GM21786 (cell line): ENCODE measurements around the gene ZNF253.
"Not testable (repeated sequence)": the region's sequence is repeated elsewhere in the genome, so short reads cannot be mapped to it uniquely, and the experiment has no call there.

Experiments
- ATAC-seq: cut with Tn5 transposase; IDR thresholded peaks from one replicate; pipeline ENCODE4 v1.9.1; 2021; ENCODE audit not compliant: unreplicated experiment

Gene ZNF253

DNA sequence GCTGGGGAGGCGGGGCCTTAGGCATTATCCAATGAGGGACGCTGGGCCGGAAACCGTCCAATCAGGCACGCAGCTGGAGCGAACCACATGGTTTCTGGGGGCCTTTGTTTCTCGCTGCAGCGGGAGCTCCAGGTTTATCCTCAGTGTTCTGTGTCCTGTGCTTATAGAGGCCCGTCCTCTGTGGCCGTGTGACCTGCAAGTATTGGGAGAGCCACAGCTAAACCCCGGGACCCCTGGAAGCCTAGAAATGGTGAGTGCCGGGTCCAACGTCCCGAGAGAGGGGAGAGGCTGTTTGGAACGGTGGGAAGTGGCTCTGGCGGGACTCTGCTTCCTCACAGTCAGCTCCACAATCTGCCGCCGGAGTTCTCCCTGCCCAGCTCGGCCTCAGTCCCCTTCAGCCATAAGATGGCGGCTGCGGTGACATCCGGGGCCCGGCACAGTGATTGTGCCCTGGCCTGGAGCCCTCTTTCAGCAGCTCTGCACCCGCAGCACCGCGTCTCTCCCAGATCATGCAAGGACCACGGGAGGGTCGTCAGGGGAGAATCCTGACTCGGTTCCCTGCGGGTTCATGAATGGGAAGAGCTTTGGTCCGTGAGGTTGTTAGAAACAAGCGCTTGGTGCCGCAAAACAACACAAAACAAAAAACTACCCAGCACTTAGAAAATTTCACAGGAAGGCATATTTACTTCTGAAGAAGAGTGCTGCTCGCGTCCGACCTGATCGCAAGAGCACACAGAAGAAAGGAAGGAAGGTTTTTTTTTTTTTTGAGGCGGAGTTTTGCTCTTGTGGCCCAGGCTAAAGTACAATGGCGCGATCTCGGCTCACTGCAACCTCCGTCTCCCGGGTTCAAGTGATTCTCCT lies at the start of gene ZNF253:
TSS of gene ZNF253 (plus strand) at position 133 of the 861 bp plus-strand sequence. CDS start at position 248, 115 bp downstream.
- peak; percentile 93 for ATAC-seq

DNA sequence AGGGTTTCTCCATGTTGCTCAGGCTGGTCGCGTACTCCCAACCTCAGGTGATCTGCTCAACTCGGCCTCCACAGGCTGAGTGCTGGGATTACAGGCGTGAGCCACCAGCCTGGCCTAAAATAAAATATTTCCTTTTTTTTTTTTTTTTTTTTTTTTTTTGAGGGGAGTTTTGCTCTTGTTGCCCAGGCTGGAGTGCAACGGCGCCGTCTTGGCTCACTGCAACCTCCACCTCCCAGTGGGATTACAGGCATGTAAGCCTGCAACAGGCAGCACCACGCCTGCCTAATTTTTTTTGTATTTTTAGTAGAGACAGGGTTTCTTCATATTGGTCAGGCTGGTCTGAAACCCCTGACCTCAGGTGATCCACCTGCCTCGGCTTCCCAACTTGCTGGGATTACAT lies 49.0 kb upstream of the ZNF253 start:
- no peak for ATAC-seq

DNA sequence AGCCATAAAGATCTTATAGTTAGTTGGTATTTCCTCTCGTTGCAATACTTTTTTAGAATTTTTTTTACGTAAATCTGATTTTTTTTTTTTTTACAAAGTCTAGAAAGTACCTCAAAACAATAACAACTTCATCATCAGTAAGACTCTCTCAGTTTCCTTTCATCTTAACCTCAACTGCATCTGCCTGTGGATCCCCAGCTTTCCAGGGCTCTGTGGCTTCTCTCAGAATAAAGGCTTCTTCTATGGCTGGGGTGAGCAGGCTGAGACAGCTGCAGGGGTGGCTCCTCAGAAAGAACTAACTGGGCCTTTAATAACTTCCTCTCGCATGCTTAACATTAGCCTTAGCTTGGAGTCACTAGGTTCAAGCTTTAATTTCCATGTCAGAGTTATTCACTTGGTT lies 48.3 kb upstream of the ZNF253 start:
- ATAC-seq = no peak

DNA sequence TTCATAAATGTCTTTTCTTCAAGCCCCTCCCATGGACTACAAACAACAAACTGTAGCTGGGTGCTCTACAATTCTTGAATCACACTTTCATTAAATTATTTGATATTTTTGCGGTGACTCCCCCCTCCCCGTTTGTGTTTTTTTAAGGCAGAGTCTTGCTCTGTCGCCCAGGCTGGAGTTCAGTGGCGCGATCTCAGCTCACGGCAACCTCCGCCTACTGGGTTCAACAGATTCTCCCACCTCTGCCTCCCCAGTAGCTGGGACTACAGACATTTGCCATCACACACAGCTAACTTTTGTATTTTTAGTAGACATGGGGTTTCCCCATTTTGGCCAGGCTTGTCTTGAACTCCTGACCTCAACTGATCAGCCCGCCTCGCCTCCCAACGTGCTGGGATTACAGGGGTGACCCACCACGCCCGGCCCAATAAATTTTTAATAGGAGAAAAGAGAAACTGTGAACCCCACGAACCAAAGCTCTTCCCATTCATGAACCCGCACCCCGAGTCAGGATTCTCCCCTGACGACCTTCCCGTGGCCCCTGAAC lies 44.8 kb upstream of the ZNF253 start:
- ATAC-seq = no peak

DNA sequence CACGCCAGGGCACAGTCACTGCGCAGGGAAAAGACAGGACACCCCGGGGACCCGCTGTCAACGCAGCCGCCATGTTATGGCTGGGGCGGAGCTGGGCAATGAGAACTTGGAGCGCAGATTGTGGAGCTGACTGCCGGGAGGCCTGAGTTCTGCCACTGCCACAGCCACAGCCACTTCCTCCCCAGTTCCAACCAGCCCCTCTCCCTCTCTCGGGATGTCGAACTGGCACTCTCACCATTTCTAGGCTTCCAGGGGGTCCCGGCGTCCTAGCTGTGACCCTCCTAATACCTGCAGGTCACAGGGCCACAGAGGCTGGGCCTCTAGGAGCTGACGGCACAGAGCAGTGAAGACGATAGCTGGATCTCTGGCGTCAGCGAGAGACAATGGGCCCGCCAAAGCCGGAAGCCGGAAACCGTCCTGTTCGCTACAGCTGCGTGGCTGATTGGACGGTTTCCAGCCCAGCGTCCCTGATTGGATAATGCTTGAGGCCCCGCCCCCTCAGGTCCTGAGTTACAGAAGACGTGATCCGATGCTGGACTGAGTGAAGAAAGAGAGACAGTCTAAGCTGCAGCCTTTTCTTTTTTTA lies 44.2 kb upstream of the ZNF253 start, which contains the start of gene ZNF506:
TSS of gene ZNF506 (minus strand) at position 385 of the 586 bp plus-strand sequence. CDS start at position 238, 147 bp downstream.
- ATAC-seq = peak; percentile 81

DNA sequence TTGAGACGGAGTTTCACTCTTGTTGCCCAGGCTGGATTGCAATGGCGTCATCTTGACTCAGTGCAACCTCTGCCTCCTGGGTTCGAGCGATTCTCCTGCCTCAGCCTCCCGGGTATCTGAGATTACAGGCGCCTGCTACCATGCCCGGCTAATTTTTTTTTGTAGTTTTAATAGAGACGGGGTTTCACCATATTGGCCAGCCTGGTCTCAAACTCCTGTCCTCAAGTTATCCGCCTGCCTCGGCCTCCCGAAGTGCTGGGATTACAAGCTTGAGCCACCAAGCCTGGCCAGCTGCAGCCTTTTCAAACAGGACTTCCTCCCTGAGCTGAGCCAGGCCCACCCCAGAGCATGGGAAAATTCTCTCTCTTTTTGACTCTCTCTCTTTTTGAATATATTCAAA lies 43.7 kb upstream of the ZNF253 start:
- peak; percentile 10 for ATAC-seq

DNA sequence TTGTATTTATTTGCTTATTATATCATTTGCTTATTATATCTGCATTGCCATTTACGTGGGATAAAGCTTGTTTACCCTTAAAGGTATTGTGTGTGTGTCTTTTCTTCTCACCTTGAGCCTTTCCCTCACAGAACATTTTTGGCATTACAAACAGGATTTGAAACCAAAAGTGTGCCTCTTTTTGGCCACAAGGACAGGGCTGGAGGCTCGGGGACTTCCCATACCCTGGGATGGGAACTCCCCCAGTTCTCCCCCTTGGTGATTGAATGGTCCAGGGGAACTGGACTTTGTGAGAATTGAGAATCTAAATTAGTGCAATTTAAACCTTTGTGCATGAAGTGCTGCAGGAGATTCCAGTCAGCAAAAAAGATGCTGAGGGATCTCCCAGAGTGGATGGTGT lies 41.8 kb upstream of the ZNF253 start:
- no peak for ATAC-seq

DNA sequence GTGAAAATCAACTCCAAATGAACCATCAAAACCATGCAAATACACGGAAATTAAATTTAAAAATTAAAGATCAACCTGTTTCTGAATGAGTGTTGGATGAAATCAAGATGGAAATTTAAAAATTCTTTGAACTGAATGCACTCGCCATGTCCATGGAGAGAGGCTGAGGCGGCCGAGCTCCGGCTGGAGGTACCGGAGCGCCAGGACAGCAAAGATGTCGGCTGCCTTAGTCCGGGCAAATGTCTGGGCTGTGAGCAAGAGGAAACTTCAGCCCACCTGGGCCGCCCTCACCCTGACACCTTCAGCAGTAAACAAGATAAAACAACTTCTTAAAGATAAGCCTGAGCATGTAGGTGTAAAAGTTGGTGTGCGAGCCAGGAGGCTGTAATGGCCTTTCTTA lies 38.8 kb upstream of the ZNF253 start:
- ATAC-seq = no peak

DNA sequence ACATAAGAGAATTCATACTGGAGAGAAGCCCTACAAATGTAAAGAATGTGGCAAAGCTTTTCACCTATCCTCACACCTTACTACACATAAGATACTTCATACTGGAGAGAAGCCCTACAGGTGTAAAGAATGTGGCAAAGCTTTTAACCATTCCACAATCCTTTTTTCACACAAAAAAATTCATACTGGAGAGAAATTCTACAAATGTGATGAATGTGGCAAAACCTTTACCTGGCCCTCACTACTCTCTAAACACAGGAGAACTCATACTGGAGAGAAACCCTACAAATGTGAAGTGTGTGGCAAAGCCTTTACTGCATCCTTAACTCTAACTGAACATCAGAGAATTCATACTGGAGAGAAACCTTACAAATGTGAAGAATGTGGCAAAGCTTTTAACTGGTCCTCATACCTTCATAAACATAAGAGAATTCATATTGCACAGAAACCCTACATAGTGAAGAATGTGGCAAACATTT lies 30.1 kb upstream of the ZNF253 start:
- ATAC-seq = no peak

DNA sequence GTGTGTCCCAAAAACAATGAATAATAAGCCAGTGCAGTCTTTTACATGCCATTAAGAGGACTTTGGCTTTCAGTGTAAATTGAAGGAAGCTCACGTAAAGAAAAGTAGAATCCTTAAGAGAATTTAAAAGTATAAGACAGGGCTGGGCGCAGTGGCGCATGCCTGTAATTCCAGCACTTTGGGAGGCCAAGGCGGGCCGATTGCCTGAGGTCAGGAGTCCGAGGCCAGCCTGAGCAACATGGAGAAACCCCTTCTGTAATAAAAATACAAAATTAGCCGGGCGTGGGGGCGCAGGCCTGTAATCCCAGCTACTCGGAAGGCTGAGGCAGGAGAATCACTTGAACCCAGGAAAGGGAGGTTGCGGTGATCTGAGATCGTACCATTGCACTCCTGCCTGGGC lies 17.9 kb upstream of the ZNF253 start:
- ATAC-seq = no peak

DNA sequence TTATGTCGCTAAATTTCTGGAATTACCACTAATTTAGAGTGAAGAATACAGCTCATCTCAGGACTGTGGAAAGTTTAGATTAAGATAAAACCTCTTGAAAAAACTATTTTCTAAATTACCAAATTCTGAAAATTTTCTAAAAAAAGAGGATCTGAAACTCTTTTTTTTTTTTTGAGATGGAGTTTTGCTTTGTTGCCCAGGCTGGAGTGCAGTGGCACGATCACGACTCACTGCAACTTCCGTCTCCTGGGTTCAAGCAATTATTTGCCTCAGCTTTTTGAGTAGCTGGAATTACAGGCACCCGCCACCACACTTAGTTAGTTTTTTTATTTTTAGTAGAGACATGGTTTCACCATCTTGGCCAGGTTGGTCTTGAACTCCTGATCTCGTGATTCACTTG lies 16.6 kb upstream of the ZNF253 start:
- no peak for ATAC-seq

DNA sequence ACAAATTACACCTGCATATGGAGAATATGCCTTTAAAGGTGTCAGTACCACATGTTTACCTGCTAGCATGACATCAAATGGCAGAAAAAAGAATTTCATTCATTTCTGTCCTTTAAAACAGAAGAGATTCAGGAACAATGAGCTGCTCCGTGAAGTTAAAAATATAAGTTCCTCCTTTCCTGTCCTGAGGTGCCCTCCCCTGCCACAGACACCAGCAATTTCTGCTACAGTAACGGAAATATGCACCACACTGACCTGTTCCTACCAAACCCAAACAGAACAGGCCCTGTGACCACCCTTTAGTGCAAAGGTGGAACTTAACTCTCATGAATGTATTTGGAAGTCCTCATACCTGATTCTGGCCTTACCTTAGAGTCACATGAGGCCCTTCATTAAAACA lies 13.9 kb upstream of the ZNF253 start:
- ATAC-seq = not testable (repeated sequence)

DNA sequence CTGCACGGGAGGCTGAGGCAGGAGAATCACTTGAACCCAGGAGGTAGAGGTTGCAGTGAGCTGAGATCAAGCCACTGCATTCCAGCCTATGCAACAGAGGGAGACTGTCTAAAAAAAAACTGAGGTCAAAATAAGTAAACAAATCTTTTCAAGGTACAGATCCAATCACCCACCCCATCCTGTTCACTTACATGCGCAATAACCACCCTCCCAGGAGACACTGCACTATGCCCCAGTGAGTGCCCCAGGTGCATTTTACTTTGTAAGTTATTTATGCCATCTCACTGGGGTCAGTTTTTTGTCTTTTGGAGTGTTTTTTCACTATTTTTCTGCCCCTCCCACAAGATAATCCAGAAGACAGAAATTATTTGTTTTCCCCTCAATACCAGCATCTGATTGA lies 6.9 kb upstream of the ZNF253 start:
- ATAC-seq = no peak

DNA sequence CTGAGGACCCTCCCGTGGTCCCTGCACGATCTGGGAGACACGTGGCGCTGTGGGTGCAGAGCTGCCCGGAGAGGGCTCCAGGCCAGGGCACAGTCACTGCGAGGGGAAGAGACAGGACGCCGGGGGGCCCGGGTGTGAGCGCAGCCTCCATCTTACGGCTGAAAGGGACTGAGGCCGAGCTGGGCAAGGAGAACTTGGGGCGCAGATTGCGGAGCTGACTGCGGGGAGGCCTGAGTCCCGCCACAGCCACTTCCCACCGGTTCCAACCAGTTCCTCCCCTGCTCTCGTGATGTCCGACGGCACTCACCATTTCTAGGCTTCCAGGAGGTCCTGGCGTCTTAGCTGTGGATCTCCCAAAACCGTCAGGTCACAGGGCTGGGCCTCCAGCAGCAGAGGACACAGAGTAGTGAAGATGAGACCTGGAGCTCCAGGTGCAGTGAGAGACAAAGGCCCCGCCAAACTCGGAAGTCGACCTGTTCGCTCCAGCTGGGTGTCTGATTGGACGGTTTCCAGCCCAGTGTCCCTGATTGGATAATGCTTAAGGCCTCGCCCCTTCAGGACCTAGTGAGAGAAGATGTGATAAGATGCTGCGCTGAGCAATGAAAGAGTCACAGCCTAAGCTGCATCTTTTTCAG lies 4.8 kb upstream of the ZNF253 start:
- ATAC-seq = no peak

DNA sequence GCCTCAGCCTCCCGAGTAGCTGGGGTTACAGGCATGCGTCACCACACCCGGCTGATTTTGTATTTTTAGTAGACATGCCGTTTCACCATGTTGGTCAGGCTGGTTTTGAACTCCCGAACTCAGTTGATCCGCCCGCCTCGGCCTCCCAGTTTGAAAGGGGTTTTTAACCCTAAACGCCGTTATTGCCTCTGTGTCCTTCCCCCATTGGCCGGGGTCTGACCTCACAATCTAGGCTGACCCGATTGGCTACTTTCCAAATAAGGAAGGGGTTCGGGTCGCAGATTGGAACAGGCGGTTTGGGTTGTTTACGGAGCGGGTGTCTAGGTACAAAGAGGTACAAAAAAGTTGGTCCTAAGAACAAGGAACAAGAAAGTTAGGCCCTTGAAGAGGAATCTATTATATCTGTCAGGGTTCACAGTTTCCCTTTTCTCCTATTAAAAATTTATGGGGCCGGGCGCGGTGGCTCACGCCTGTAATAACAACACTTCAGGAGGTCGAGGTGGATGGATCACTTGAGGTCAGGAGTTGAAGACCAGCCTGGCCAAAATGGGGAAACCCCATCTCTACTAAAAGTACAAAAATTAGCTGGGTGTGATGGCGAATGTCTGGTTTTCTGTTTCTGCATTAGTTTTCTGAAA lies 1.0 kb downstream of the ZNF253 start:
- peak; percentile 10 for ATAC-seq

DNA sequence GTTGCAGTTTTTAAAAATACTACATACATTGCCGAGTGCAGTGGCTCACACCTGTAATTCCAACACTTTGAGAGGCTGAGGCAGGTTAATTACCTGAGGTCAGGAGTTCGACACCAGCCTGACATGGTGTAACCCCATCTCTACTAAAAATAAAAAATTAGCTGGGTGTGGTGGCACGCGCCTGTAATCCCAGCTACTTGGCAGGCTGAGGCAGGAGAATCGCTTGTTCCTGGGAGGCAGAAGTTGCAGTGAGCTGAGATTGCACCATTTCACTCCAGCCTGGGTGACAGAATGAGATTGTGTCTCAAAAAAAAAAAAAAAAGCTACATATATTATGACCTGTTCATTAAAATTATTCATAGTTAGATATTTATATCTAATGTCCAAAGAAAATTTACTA lies 4.4 kb downstream of the ZNF253 start:
- ATAC-seq = not testable (repeated sequence)

DNA sequence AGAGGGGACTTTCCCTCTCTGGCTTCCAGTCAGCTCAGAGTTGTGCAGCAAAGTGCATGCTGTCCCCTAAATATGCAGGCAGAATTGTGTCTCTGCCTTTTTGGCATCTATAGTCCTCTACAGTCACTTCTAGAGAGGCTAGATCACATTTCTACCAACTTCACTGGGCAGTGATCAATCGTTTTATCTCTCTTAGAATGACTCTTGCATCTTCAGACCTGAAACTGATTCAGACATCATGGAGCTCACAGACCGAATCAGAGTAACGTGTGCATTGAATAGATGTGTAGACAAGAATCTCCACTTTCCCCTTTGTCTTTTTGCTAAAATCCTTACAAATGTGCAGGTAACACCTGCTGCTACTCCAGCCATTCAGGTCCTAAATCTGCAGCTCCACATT lies 6.2 kb downstream of the ZNF253 start:
- no peak for ATAC-seq

DNA sequence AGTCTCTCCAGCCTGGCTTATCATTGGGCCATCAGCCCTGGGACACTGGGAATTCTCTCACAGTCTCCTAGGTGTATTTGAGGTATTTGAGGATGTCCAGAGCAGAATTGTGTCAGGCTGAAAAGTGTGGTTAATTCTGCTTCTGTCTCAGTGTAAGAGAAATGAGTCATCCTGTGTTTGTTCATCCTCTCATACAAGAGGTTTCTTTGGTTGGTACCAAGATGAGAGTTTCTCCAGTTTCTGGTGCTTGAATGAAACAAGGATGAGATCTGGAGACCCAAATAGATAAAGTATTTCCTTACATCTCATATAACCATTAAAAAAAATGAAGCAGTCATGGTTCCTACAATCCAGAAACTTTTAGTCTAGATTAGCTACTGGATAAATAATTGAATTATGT lies 7.7 kb downstream of the ZNF253 start:
- ATAC-seq = no peak

DNA sequence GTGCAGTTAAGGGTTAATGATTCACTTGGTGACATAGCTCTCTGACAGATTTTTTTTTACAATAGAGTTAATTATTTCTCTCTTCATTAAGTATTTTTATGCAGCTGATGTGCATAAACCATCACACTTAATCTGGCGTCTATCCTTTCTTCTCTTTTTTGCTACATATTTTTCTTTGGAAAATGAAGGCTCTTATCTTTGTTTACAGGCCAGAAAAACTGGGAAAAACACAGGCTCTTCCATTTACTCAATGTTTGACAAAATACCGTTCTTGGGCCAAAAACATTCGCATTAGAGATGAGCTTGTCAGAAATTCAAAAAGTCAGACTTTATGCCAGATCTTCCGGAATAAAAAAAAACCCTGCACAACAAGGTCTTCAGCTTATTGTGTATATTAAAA lies 12.0 kb downstream of the ZNF253 start:
- ATAC-seq = no peak

DNA sequence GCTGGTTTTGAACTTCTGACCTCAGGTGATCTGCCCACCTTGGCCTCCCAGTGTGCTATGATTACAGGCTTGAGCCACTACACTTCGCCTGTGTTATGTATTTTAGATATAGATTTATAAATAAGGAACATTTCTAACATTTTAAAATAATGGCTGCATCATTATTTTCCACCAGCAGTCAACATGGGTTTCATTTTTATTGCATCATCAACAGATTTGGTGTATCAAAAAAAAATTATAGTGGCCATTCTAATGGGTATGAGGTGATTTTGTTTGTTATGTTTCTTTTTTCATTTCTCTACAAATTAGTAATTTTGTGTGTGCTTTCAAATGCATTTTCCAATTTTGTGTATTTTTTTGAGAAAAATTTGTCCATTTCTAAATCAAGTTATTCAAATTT lies 18.9 kb downstream of the ZNF253 start:
- ATAC-seq = no peak
